ENCODE results near the gene HEXD. TPM values are rescaled to one million over a fixed set of nuclear protein-coding genes. Genes with fewer than 3 reads are reported as not detected.

The HEXD gene
- total and polyA plus RNA-seq, 10 of the 15 experiments (the other 5 are each of a cell fraction or from before 2014, with no cell fraction given): 1.6 to 24.2 (median 7.0) TPM

GRCh38 chr17:82418001-82418986 is at the start of gene HEXD, which contains the start of gene OGFOD3 (continued):
- TF ChIP-seq SMARCA5 (IDR thresholded peaks at IDR 0.05): peak; percentile 90
- no peak for TF ChIP-seq MYB (IDR thresholded peaks at IDR 0.05; ENCODE audit: borderline replicate concordance, low read depth, low read length)
- TF ChIP-seq ZBTB40 (IDR thresholded peaks at IDR 0.05; ENCODE audit: borderline replicate concordance): no peak
- no peak for TF ChIP-seq KDM1A (IDR thresholded peaks at IDR 0.05; ENCODE audit: borderline replicate concordance)
- TF ChIP-seq EZH2 (IDR thresholded peaks at IDR 0.05; ENCODE audit: borderline replicate concordance, control insufficient read depth, low read depth, low read length): no peak
- TF ChIP-seq PAX5 (IDR thresholded peaks at IDR 0.05; ENCODE audit: borderline replicate concordance, low read depth, low read length): peak; percentile 24; the same call in 1 of the 2 replicates
- peak; percentile 78; the same call in 1 of the 2 replicates for TF ChIP-seq NFXL1 (IDR thresholded peaks at IDR 0.05; ENCODE audit: borderline replicate concordance)
- no peak for TF ChIP-seq ZBTB11 (CRISPR knock-in tag; IDR thresholded peaks at IDR 0.05)
- peak; percentile 70 for TF ChIP-seq TCF12 (IDR thresholded peaks at IDR 0.05; ENCODE audit: low read depth, low read length)
- no peak for TF ChIP-seq REST (IDR thresholded peaks at IDR 0.05; ENCODE audit: low read depth, low read length)
- TF ChIP-seq BCLAF1 (IDR thresholded peaks at IDR 0.05): peak; percentile 47; the same call in 1 of the 2 replicates
- peak; percentile 82 for TF ChIP-seq SP1 (IDR thresholded peaks at IDR 0.05; ENCODE audit: low read depth, low read length)
- TF ChIP-seq STAT3 (IDR thresholded peaks at IDR 0.05; ENCODE audit: low read depth, low read length): no peak
- TF ChIP-seq HDAC2 (IDR thresholded peaks at IDR 0.05): no peak

Measured in GM12878 (cell line).